Suprapubic skin (tissue), 4 donors: Measurements from ENCODE around the gene MAP3K4. TPM values are rescaled to one million over a fixed set of nuclear protein-coding genes. Genes with fewer than 3 reads are reported as not detected.
"Not testable (repeated sequence)": the region's sequence is repeated elsewhere in the genome, so short reads cannot be mapped to it uniquely, and the experiment has no call there.

Source experiments
- DNase-seq, 2 donors: peaks; one replicate each; pipeline ENCODE4 v3.0.0-alpha.2; 2019; ENCODE audit warnings: low spot score in 2 of 2
- H3K27ac ChIP-seq: fragments of 200-600 bp; sonication (generic); one replicate; pipeline ENCODE4 v1.5.1; 2019
- H3K27me3 ChIP-seq: fragments of 200-600 bp; sonication (generic); one replicate; pipeline ENCODE4 v1.5.1; 2019
- H3K36me3 ChIP-seq: fragments of 200-600 bp; sonication (generic); one replicate; pipeline ENCODE4 v1.5.1; 2019
- H3K4me1 ChIP-seq: fragments of 200-600 bp; sonication (generic); one replicate; pipeline ENCODE4 v1.5.1; 2019
- H3K4me3 ChIP-seq: fragments of 200-600 bp; sonication (generic); one replicate; pipeline ENCODE4 v1.5.1; 2019; ENCODE audit warnings: mild to moderate bottlenecking
- H3K9me3 ChIP-seq: fragments of 200-600 bp; sonication (generic); one replicate; pipeline ENCODE4 v1.5.1; 2019
- CTCF ChIP-seq, 2 donors: fragments of 200-600 bp in 1 of 2; fragments of 450-650 bp in 1 of 2; sonication (generic) in 1 of 2; IDR thresholded peaks; one replicate each; pipeline ENCODE4 v1.5.1; 2016 to 2019; ENCODE audit warnings: antibody characterized with exemption in 2 of 2, mild to moderate bottlenecking in 1 of 2, moderate library complexity in 1 of 2
- EP300 ChIP-seq: sonication (generic); formaldehyde crosslinking; IDR thresholded peaks from one replicate; pipeline ENCODE4 v1.6.1; 2017; ENCODE audit warnings: antibody characterized with exemption
- POLR2A ChIP-seq, 2 donors: fragments of 450-650 bp; IDR thresholded peaks; one replicate each; pipeline ENCODE4 v1.6.1; 2017; ENCODE audit warnings: antibody characterized with exemption in 2 of 2, mild to moderate bottlenecking in 2 of 2, moderate library complexity in 2 of 2
- POLR2AphosphoS5 ChIP-seq, 3 donors: sonication (generic); formaldehyde crosslinking; IDR thresholded peaks; one replicate each; pipeline ENCODE4 v1.6.1; 2017; ENCODE audit warnings: antibody characterized with exemption in 3 of 3
- WGBS: methylation state at CpG from one replicate; pipeline ENCODE4 v1.1.5; 2018; 5-methylcytosine and 5-hydroxymethylcytosine counted together
- total RNA-seq, 4 donors: library from RNA; depleted of rRNA; stranded (reverse); fragments of >200 nt; gene quantifications; one replicate each; pipeline ENCODE4 v1.1.0, GENCODE V29; 2016

MAP3K4 gene
- total RNA-seq, 4 donors from 2014 or later, result 29.2 to 83.2 (median 45.2) TPM

GRCh38 chr6:160973311-160974250 is 18.0 kb upstream of the MAP3K4 start:
- Histone ChIP-seq H3K9me3 (no peaks in the 10 kb centered on the region), H3K36me3 (no peaks in the 10 kb centered on the region), H3K4me1 (peaks cover 32% of the 10 kb centered on the region), H3K27me3 (no peaks in the 10 kb centered on the region), H3K4me3 (no peak overlapping the region), H3K27ac (peak overlapping the region; percentile 85)
- WGBS, result 53% methylated on average over 11 of the region's 11 CpGs
- no peak for TF ChIP-seq POLR2AphosphoS5 (IDR thresholded peaks at IDR 0.05)
- no peak for TF ChIP-seq POLR2A (IDR thresholded peaks at IDR 0.05)
- TF ChIP-seq EP300, result no peak
- no peak for TF ChIP-seq CTCF (IDR thresholded peaks at IDR 0.05)
- DNase-seq, result no peak

- H3K4me1 ChIP-seq, result peaks cover 38% of the 10 kb centered on the region
- H3K27ac ChIP-seq, result peak overlapping the region; percentile 85
- peak; percentile 87 for DNase-seq
- H3K27me3 ChIP-seq, result no peaks in the 10 kb centered on the region
- peak in 2 of 3 donors; percentile 44 to 54 for TF ChIP-seq POLR2AphosphoS5 (IDR thresholded peaks at IDR 0.05)
- no peak for TF ChIP-seq POLR2A (IDR thresholded peaks at IDR 0.05)
- TF ChIP-seq CTCF (IDR thresholded peaks at IDR 0.05), result no peak
- TF ChIP-seq EP300, result no peak
- no peaks in the 10 kb centered on the region for H3K36me3 ChIP-seq
- H3K4me3 ChIP-seq, result no peak overlapping the region
- no peaks in the 10 kb centered on the region for H3K9me3 ChIP-seq
- 42% methylated on average over 9 of the region's 9 CpGs for WGBS
These were observed 17.2 kb upstream of the MAP3K4 start for GRCh38 chr6:160974304-160974771.

- Histone ChIP-seq H3K4me1 (peaks cover 41% of the 10 kb centered on the region), H3K27me3 (no peaks in the 10 kb centered on the region), H3K9me3 (no peaks in the 10 kb centered on the region), H3K36me3 (no peaks in the 10 kb centered on the region), H3K27ac (peak overlapping the region; percentile 85), H3K4me3 (no peak overlapping the region)
- WGBS, result 41% methylated on average over 1 of the region's 1 CpG
- no peak for TF ChIP-seq CTCF (IDR thresholded peaks at IDR 0.05)
- DNase-seq, result no peak
These were observed 16.4 kb upstream of the MAP3K4 start for GRCh38 chr6:160975162-160975561.

- not testable (repeated sequence) for H3K36me3 ChIP-seq
These were observed 15.6 kb upstream of the MAP3K4 start for GRCh38 chr6:160975961-160976360.

GRCh38 chr6:160978141-160978901 is 13.2 kb upstream of the MAP3K4 start:
- WGBS, result 54% methylated on average over 4 of the region's 4 CpGs
- TF ChIP-seq POLR2AphosphoS5 (IDR thresholded peaks at IDR 0.05), result peak in 1 of 3 donors; percentile 38
- TF ChIP-seq CTCF (IDR thresholded peaks at IDR 0.05), result no peak
- no peak for TF ChIP-seq EP300
- TF ChIP-seq POLR2A (IDR thresholded peaks at IDR 0.05), result peak in 1 of 2 donors; percentile 46
- no peak for DNase-seq
- Histone ChIP-seq H3K4me3 (no peak overlapping the region), H3K27ac (peak overlapping the region; percentile 74), H3K36me3 (no peaks in the 10 kb centered on the region), H3K27me3 (no peaks in the 10 kb centered on the region), H3K4me1 (peaks cover 31% of the 10 kb centered on the region), H3K9me3 (no peaks in the 10 kb centered on the region)

More at GRCh38 chr6:160975961-160976360, 15.6 kb upstream of the MAP3K4 start:
- H3K4me3 ChIP-seq, DNase-seq, H3K27me3 ChIP-seq, H3K9me3 ChIP-seq, H3K27ac ChIP-seq: not testable (repeated sequence)
- peaks cover 41% of the 10 kb centered on the region for H3K4me1 ChIP-seq
- 87% methylated on average over 4 of the region's 4 CpGs for WGBS
